ENCODE measurements around the gene MAP4. TPM values are rescaled to one million over a fixed set of nuclear protein-coding genes. Genes with fewer than 3 reads are reported as not detected.
"Not testable (repeated sequence)": the region's sequence is repeated elsewhere in the genome, so short reads cannot be mapped to it uniquely, and the experiment has no call there.

Gene MAP4
- polyA plus RNA-seq, 3 donors = 6.2 to 24.1 (median 18.4) TPM

DNA sequence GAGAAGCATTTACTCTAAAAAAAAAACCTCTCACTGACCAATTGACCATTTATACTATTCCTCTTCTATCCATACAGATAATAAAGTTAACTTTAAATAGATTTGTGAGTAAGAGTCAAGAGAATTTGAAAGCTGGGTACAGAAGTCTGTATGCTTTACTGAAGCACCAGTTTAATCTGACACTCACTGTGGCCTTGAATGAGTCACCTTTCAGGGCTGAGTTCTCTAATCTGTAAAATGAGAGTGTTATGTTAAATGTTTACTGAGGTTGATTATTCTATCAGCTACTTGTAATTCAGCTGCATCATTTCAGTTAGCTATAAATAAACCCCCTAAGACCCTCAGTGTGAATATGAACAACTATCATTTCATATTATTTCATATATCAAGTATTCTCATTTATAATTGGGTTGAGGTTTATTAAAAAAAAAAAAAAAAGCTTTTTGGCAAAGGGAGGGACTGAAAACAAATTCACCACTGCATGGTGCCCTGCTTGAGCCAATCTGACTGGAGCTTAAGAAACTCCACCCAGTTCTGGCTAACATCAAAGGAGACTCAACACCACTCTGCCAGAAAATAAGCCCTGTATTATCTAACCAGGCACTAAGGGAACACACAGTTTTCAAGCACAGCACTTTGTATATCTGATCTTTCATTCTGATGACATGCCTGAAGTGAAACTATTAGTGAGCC is 2.8 kb downstream of the MAP4 start:
- H3K36me3 ChIP-seq (replicated peaks in 1 of 2; ENCODE audit: control insufficient read depth in 1 of 2, insufficient read depth in 2 of 2, low read length in 2 of 2) = peaks cover 0 to 4% of the 10 kb centered on the region in 2 donors
- H3K4me1 Mint-ChIP-seq = peaks cover 15% of the 10 kb centered on the region
- no peaks in the 10 kb centered on the region for H3K9me3 Mint-ChIP-seq
- H2AFZ ChIP-seq (ENCODE audit: insufficient read depth, low read depth, low read length, poor library complexity, severe bottlenecking) = no peak overlapping the region
- H4K20me1 ChIP-seq (ENCODE audit: insufficient read depth, low read length) = peaks cover 19% of the 10 kb centered on the region
- peaks cover 5% of the 10 kb centered on the region for H3K79me2 ChIP-seq (ENCODE audit: insufficient read depth, low read length)
- no peak overlapping the region for H3K27ac ChIP-seq (ENCODE audit: low read depth in 1 of 2, low read length in 2 of 2)
- peaks cover 0 to 5% of the 10 kb centered on the region in 2 donors for H3K4me1 ChIP-seq (ENCODE audit: control insufficient read depth in 1 of 2, insufficient read depth in 2 of 2, low read length in 2 of 2)
- H3K27me3 Mint-ChIP-seq (ENCODE audit: low read depth in 3 of 3) = no peaks in the 10 kb centered on the region
- H3K9ac ChIP-seq (ENCODE audit: insufficient read depth, low read length, poor library complexity, severe bottlenecking) = no peak overlapping the region
- H3K27me3 ChIP-seq (ENCODE audit: control insufficient read depth in 2 of 2, insufficient read depth in 2 of 2, low read length in 2 of 2) = no peaks in the 10 kb centered on the region
- no peak for DNase-seq
- TF ChIP-seq, protein P1, sequence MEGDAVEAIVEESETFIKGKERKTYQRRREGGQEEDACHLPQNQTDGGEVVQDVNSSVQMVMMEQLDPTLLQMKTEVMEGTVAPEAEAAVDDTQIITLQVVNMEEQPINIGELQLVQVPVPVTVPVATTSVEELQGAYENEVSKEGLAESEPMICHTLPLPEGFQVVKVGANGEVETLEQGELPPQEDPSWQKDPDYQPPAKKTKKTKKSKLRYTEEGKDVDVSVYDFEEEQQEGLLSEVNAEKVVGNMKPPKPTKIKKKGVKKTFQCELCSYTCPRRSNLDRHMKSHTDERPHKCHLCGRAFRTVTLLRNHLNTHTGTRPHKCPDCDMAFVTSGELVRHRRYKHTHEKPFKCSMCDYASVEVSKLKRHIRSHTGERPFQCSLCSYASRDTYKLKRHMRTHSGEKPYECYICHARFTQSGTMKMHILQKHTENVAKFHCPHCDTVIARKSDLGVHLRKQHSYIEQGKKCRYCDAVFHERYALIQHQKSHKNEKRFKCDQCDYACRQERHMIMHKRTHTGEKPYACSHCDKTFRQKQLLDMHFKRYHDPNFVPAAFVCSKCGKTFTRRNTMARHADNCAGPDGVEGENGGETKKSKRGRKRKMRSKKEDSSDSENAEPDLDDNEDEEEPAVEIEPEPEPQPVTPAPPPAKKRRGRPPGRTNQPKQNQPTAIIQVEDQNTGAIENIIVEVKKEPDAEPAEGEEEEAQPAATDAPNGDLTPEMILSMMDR (IDR thresholded peaks at IDR 0.05) = no peak
- no peak overlapping the region for H3K4me3 Mint-ChIP-seq
- intact Hi-C loops (cut with micrococcal nuclease) = no loop called here
- no peak overlapping the region for H3K4me2 ChIP-seq (replicated peaks; ENCODE audit: extremely low read depth, low read length, poor library complexity, severe bottlenecking)
- H3K4me3 ChIP-seq (replicated peaks in 1 of 3; ENCODE audit: low read depth in 2 of 3, low read length in 3 of 3) = no peak overlapping the region
- H3K36me3 Mint-ChIP-seq = peaks cover 5 to 17% of the 10 kb centered on the region in 2 donors
- H3K9me3 ChIP-seq (replicated peaks in 1 of 2; ENCODE audit: control insufficient read depth in 1 of 2, insufficient read depth in 1 of 2, low read length in 2 of 2) = no peaks in the 10 kb centered on the region
- no peak overlapping the region for H3K27ac Mint-ChIP-seq

DNA sequence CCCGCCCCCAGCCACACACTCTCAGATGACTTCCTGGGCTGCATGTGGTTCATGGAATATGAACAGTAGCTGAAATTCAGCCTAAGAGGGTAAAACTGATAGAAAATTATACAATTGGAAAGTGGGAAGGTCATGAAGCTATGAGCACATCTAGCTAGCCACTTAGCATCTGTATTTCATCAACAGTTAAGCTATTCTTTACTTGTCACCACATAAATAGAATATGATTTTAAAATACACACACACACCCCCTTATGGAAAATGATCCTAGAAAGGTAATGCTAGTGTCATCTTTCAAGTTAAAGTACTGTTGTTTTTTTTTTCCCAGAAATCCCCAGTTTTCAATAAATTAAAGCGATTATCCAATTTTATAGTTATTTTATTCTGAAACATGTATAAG is 3.6 kb downstream of the MAP4 start:
- Mint-ChIP-seq H3K4me1 (peaks cover 19% of the 10 kb centered on the region), H3K36me3 (peaks cover 3 to 12% of the 10 kb centered on the region in 2 donors), H3K9me3 (no peaks in the 10 kb centered on the region), H3K4me3 (no peak overlapping the region), H3K27ac (no peak overlapping the region), H3K27me3 (ENCODE audit: low read depth in 3 of 3) (no peaks in the 10 kb centered on the region)
- TF ChIP-seq, protein P1 (IDR thresholded peaks at IDR 0.05) = no peak
- Histone ChIP-seq H4K20me1 (ENCODE audit: insufficient read depth, low read length) (peaks cover 19% of the 10 kb centered on the region), H3K27ac (ENCODE audit: low read depth in 1 of 2, low read length in 2 of 2) (no peak overlapping the region), H3K36me3 (replicated peaks in 1 of 2; ENCODE audit: control insufficient read depth in 1 of 2, insufficient read depth in 2 of 2, low read length in 2 of 2) (no peaks in the 10 kb centered on the region), H3K27me3 (ENCODE audit: control insufficient read depth in 2 of 2, insufficient read depth in 2 of 2, low read length in 2 of 2) (no peaks in the 10 kb centered on the region), H3K79me2 (ENCODE audit: insufficient read depth, low read length) (peaks cover 3% of the 10 kb centered on the region), H3K9ac (ENCODE audit: insufficient read depth, low read length, poor library complexity, severe bottlenecking) (no peak overlapping the region), H3K4me1 (ENCODE audit: control insufficient read depth in 1 of 2, insufficient read depth in 2 of 2, low read length in 2 of 2) (peaks cover 0 to 5% of the 10 kb centered on the region in 2 donors), H3K4me3 (replicated peaks in 1 of 3; ENCODE audit: low read depth in 2 of 3, low read length in 3 of 3) (no peak overlapping the region), H3K4me2 (replicated peaks; ENCODE audit: extremely low read depth, low read length, poor library complexity, severe bottlenecking) (no peak overlapping the region), H3K9me3 (replicated peaks in 1 of 2; ENCODE audit: control insufficient read depth in 1 of 2, insufficient read depth in 1 of 2, low read length in 2 of 2) (no peaks in the 10 kb centered on the region), H2AFZ (ENCODE audit: insufficient read depth, low read depth, low read length, poor library complexity, severe bottlenecking) (no peak overlapping the region)
- no peak for DNase-seq
- WGBS (ENCODE audit: insufficient coverage) = no CpG with 5 or more reads among the region's 2 CpGs
- intact Hi-C loops (cut with micrococcal nuclease) = no loop called here

DNA sequence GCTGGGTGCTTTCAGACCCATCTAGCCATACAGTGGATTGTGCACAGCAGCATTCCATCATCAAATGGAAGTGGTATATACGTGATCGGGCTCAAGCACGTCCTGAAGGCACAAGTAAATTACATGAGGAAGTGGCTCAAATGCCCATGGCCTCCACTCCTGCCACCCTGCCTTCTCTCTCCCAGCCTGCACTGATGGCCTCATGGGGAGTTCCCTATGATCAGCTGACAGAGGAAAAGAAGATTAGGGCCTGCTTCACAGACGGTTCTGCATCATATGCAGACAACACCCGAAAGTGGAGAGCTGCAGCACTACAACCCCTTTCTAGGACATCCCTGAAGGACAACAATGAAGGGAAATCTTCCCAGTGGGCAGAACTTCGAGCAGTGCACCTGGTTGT is 8.2 kb downstream of the MAP4 start:
- WGBS (ENCODE audit: insufficient coverage) = no CpG with 5 or more reads among the region's 6 CpGs
- H3K9ac ChIP-seq (ENCODE audit: insufficient read depth, low read length, poor library complexity, severe bottlenecking); H3K27ac ChIP-seq (ENCODE audit: low read depth in 1 of 2, low read length in 2 of 2); H3K4me2 ChIP-seq (replicated peaks; ENCODE audit: extremely low read depth, low read length, poor library complexity, severe bottlenecking); intact Hi-C loops (cut with micrococcal nuclease); DNase-seq; H3K79me2 ChIP-seq (ENCODE audit: insufficient read depth, low read length); H3K9me3 Mint-ChIP-seq; H4K20me1 ChIP-seq (ENCODE audit: insufficient read depth, low read length); H2AFZ ChIP-seq (ENCODE audit: insufficient read depth, low read depth, low read length, poor library complexity, severe bottlenecking); H3K27me3 Mint-ChIP-seq (ENCODE audit: low read depth in 3 of 3); H3K9me3 ChIP-seq (replicated peaks in 1 of 2; ENCODE audit: control insufficient read depth in 1 of 2, insufficient read depth in 1 of 2, low read length in 2 of 2); H3K4me1 Mint-ChIP-seq; H3K36me3 ChIP-seq (replicated peaks in 1 of 2; ENCODE audit: control insufficient read depth in 1 of 2, insufficient read depth in 2 of 2, low read length in 2 of 2); H3K4me3 Mint-ChIP-seq; H3K27me3 ChIP-seq (ENCODE audit: control insufficient read depth in 2 of 2, insufficient read depth in 2 of 2, low read length in 2 of 2); H3K27ac Mint-ChIP-seq; H3K4me3 ChIP-seq (replicated peaks in 1 of 3; ENCODE audit: low read depth in 2 of 3, low read length in 3 of 3); H3K4me1 ChIP-seq (ENCODE audit: control insufficient read depth in 1 of 2, insufficient read depth in 2 of 2, low read length in 2 of 2): not testable (repeated sequence)
- H3K36me3 Mint-ChIP-seq = peaks cover 3 to 11% of the 10 kb centered on the region in 2 donors

All from CD14-positive monocyte (primary cell).